Activated CD8-positive, alpha-beta memory T cell treated with anti-CD3 and anti-CD28 coated beads, Interleukin-2, amount 50 U/mL, for 24 hours (primary cell): ENCODE measurements around the gene VWA5A.
"Not testable (repeated sequence)": the region's sequence is repeated elsewhere in the genome, so short reads cannot be mapped to it uniquely, and the experiment has no call there.

Source experiments
- DNase-seq: peaks from one replicate; pipeline ENCODE4 v3.0.0-alpha.2; 2020; ENCODE audit errors: extremely low read depth

VWA5A gene

GRCh38 chr11:124093330-124093729 lies 21.9 kb upstream of the VWA5A start:
- DNase-seq, result no peak

- DNase-seq, result no peak
Observed at GRCh38 chr11:124094731-124095130, 20.5 kb upstream of the VWA5A start.

- DNase-seq, result no peak
Observed at GRCh38 chr11:124096364-124096763, 18.9 kb upstream of the VWA5A start.

GRCh38 chr11:124098141-124098540 lies 17.1 kb upstream of the VWA5A start:
- no peak for DNase-seq

- DNase-seq, result no peak
Observed at GRCh38 chr11:124101737-124102136, 13.5 kb upstream of the VWA5A start.

GRCh38 chr11:124108156-124108555 lies 7.1 kb upstream of the VWA5A start:
- DNase-seq, result no peak

- DNase-seq, result no peak
Observed at GRCh38 chr11:124109377-124109776, 5.9 kb upstream of the VWA5A start.

GRCh38 chr11:124110201-124110600 lies 5.0 kb upstream of the VWA5A start:
- no peak for DNase-seq

GRCh38 chr11:124113890-124114289 lies 1.4 kb upstream of the VWA5A start:
- no peak for DNase-seq

- DNase-seq, result no peak
Observed at GRCh38 chr11:124115782-124116616, 749 bp downstream of the VWA5A start.

GRCh38 chr11:124119103-124119502 lies 3.9 kb downstream of the VWA5A start:
- DNase-seq, result no peak

GRCh38 chr11:124120891-124121290 lies 5.6 kb downstream of the VWA5A start:
- no peak for DNase-seq

- DNase-seq, result no peak
Observed at GRCh38 chr11:124122123-124122522, 6.9 kb downstream of the VWA5A start.

- DNase-seq, result no peak
Observed at GRCh38 chr11:124123622-124124021, 8.4 kb downstream of the VWA5A start.

- DNase-seq, result not testable (repeated sequence)
Observed at GRCh38 chr11:124127134-124127533, 11.9 kb downstream of the VWA5A start.

- DNase-seq, result no peak
Observed at GRCh38 chr11:124143034-124143433, 27.8 kb downstream of the VWA5A start.

- no peak for DNase-seq
Observed at GRCh38 chr11:124147951-124148350, 32.7 kb downstream of the VWA5A start.

- no peak for DNase-seq
Observed at GRCh38 chr11:124150684-124151083, 35.4 kb downstream of the VWA5A start.

GRCh38 chr11:124152770-124153407 lies 37.6 kb downstream of the VWA5A start:
- no peak for DNase-seq

- DNase-seq, result no peak
Observed at GRCh38 chr11:124153821-124154220, 38.6 kb downstream of the VWA5A start.

- no peak for DNase-seq
Observed at GRCh38 chr11:124159481-124159880, 44.2 kb downstream of the VWA5A start.

GRCh38 chr11:124160986-124161385 lies 45.7 kb downstream of the VWA5A start:
- DNase-seq, result no peak

GRCh38 chr11:124167826-124168231 lies 52.6 kb downstream of the VWA5A start:
- DNase-seq, result no peak
